Cortex of kidney (tissue), 1 donor: ENCODE results near the gene CFAP20DC.

Experiments
- DNase-seq: peaks from one replicate; lab custom pipeline; 2025; lab: John Stamatoyannopoulos, UW

Gene CFAP20DC

GRCh38 chr3:58800032-58800431 is 249.8 kb downstream of the CFAP20DC start:
- no peak for DNase-seq

- no peak for DNase-seq
Observed at GRCh38 chr3:58799271-58799670, 250.6 kb downstream of the CFAP20DC start.

- no peak for DNase-seq
Observed at GRCh38 chr3:58798312-58798711, 251.5 kb downstream of the CFAP20DC start.

GRCh38 chr3:58794750-58795149 is 255.1 kb downstream of the CFAP20DC start:
- DNase-seq: no peak

- DNase-seq: no peak
Observed at GRCh38 chr3:58793938-58794337, 255.9 kb downstream of the CFAP20DC start.

- no peak for DNase-seq
Observed at GRCh38 chr3:58792921-58793451, 256.8 kb downstream of the CFAP20DC start.

GRCh38 chr3:58789385-58789784 is 260.4 kb downstream of the CFAP20DC start:
- no peak for DNase-seq

GRCh38 chr3:58784888-58785287 is 264.9 kb downstream of the CFAP20DC start:
- DNase-seq: no peak

GRCh38 chr3:58784425-58784824 is 265.4 kb downstream of the CFAP20DC start:
- DNase-seq: no peak

- no peak for DNase-seq
Observed at GRCh38 chr3:58783845-58784244, 266.0 kb downstream of the CFAP20DC start.

- no peak for DNase-seq
Observed at GRCh38 chr3:58779934-58780333, 269.9 kb downstream of the CFAP20DC start.

GRCh38 chr3:58776231-58776630 is 273.6 kb downstream of the CFAP20DC start:
- no peak for DNase-seq

GRCh38 chr3:58772462-58772861 is 277.4 kb downstream of the CFAP20DC start:
- no peak for DNase-seq

GRCh38 chr3:58769065-58769464 is 280.8 kb downstream of the CFAP20DC start:
- DNase-seq: no peak

GRCh38 chr3:58766587-58767282 is 283.1 kb downstream of the CFAP20DC start:
- DNase-seq: no peak

GRCh38 chr3:58755150-58755549 is 294.7 kb downstream of the CFAP20DC start:
- DNase-seq: no peak

GRCh38 chr3:58754074-58754473 is 295.8 kb downstream of the CFAP20DC start:
- DNase-seq: no peak

- no peak for DNase-seq
Observed at GRCh38 chr3:58751882-58752567, 297.8 kb downstream of the CFAP20DC start.

GRCh38 chr3:58751235-58751634 is 298.6 kb downstream of the CFAP20DC start:
- no peak for DNase-seq

- no peak for DNase-seq
Observed at GRCh38 chr3:58749948-58750347, 299.9 kb downstream of the CFAP20DC start.

GRCh38 chr3:58748024-58748423 is 301.8 kb downstream of the CFAP20DC start:
- DNase-seq: no peak

GRCh38 chr3:58746758-58747157 is 303.1 kb downstream of the CFAP20DC start:
- no peak for DNase-seq

- DNase-seq: no peak
Observed at GRCh38 chr3:58743296-58743695, 306.5 kb downstream of the CFAP20DC start.
